Kidney epithelial cell (primary cell): ENCODE results near the gene FADD. TPM values are rescaled to one million over a fixed set of nuclear protein-coding genes. Genes with fewer than 3 reads are reported as not detected.

Experiments used
- DNase-seq: peaks from one replicate; pipeline ENCODE4 v3.0.0-alpha.2; 2010; ENCODE audit warnings: low read depth
- H3K27me3 ChIP-seq: 2 replicates; pipeline ENCODE4 v1.6.0; 2011; ENCODE audit warnings: low read length; ENCODE audit not compliant: control insufficient read depth, insufficient read depth
- H3K36me3 ChIP-seq: 2 replicates; pipeline ENCODE4 v1.5.1; 2011; ENCODE audit warnings: low read length; ENCODE audit not compliant: control insufficient read depth, insufficient read depth
- H3K4me3 ChIP-seq: 2 replicates; pipeline ENCODE4 v1.5.1; 2011; ENCODE audit warnings: low read depth, mild to moderate bottlenecking, control low read depth, low read length
- CTCF ChIP-seq: IDR thresholded peaks from 2 replicates; pipeline ENCODE4 v1.5.1; 2011; ENCODE audit warnings: mild to moderate bottlenecking, moderate library complexity, low read length, control low read depth, inconsistent platforms; ENCODE audit not compliant: insufficient read depth, poor library complexity, severe bottlenecking
- total RNA-seq: library from RNA; depleted of rRNA; stranded (reverse); fragments of >200 nt; gene quantifications from 2 replicates; pipeline ENCODE4 v1.2.3, GENCODE V29; 2015

Gene FADD
- total RNA-seq, 1 donor from 2014 or later: 51.5 TPM

GRCh38 chr11:70255477-70256116, 52.5 kb downstream of the FADD start:
- DNase-seq: no peak
- no peaks in the 10 kb centered on the region for H3K36me3 ChIP-seq
- TF ChIP-seq CTCF: no peak
- H3K27me3 ChIP-seq: no peaks in the 10 kb centered on the region
- H3K4me3 ChIP-seq: no peak overlapping the region

Other genes with a start within 250 kb of the FADD start
- gene ANO1, start 125.0 kb upstream of the FADD start, total RNA-seq: 0.89 and 1.1 TPM in 2 replicates
- 38.6 and 47.6 TPM in 2 replicates for gene PPFIA1, start 67.4 kb downstream of the FADD start, total RNA-seq
- gene CTTN, start 195.2 kb downstream of the FADD start, total RNA-seq: 296 and 324 TPM in 2 replicates